Measurements from ENCODE around the gene MARK4.
"Not testable (repeated sequence)": the region's sequence is repeated elsewhere in the genome, so short reads cannot be mapped to it uniquely, and the experiment has no call there.

The MARK4 gene

DNA sequence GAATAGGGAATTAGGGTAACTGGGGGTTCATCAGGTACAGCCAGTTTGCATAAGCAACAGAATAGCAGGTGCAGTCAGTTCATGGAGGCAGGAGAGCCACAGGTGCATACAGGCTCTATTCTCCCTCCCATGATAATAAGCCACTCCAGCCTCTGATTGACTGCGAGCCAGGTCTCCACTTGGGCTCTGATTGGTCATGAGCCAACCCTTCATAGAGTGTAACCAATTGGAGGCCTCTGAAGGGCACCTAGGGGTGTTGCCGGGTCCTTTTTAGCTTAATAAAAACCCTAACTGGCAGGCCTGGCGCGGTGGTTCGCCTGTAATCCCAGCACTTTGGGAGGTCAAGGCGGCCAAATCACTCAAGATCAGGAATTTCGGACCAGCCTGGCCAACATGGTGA, 80.3 kb downstream of the MARK4 start:
- no peaks in the 10 kb centered on the region for H3K9me2 ChIP-seq (replicated peaks; ENCODE audit: insufficient read depth, low read length)
- no peak overlapping the region for H3K27ac ChIP-seq (ENCODE audit: low read depth, low read length)
- no peak overlapping the region for H2AFZ ChIP-seq (ENCODE audit: low read depth, low read length, severe bottlenecking)
- H3F3A ChIP-seq (ENCODE audit: insufficient read depth) = no peaks in the 10 kb centered on the region
- no peaks in the 10 kb centered on the region for H3K9me3 ChIP-seq (ENCODE audit: insufficient read depth, low read length)
- no peak overlapping the region for H3K9ac ChIP-seq (ENCODE audit: low read length)
- no peaks in the 10 kb centered on the region for H4K20me1 ChIP-seq (ENCODE audit: low read depth, low read length)
- no peaks in the 10 kb centered on the region for H3K36me3 ChIP-seq (ENCODE audit: low read length)
- H3K4me2 ChIP-seq (ENCODE audit: low read depth, low read length, poor library complexity, severe bottlenecking) = no peak overlapping the region
- no peaks in the 10 kb centered on the region for H3K79me2 ChIP-seq (ENCODE audit: insufficient read depth, low read length)
- no peak overlapping the region for H3K4me3 ChIP-seq (ENCODE audit: insufficient read depth, low read length, poor library complexity, severe bottlenecking)
- no peaks in the 10 kb centered on the region for H3K27me3 ChIP-seq (ENCODE audit: low read length)
- no peak for TF ChIP-seq EZH2phosphoT487 (conservative IDR thresholded peaks at IDR 0.05; ENCODE audit: low read length)
- TF ChIP-seq CTCF (IDR thresholded peaks at IDR 0.05; ENCODE audit: insufficient read depth, low read length, poor library complexity, severe bottlenecking) = no peak

- H4K20me1 ChIP-seq (ENCODE audit: low read depth, low read length) = no peaks in the 10 kb centered on the region
- H3K27ac ChIP-seq (ENCODE audit: low read depth, low read length) = no peak overlapping the region
- H3K4me2 ChIP-seq (ENCODE audit: low read depth, low read length, poor library complexity, severe bottlenecking) = no peak overlapping the region
- no peaks in the 10 kb centered on the region for H3K36me3 ChIP-seq (ENCODE audit: low read length)
- H3K79me2 ChIP-seq (ENCODE audit: insufficient read depth, low read length) = no peaks in the 10 kb centered on the region
- H3K27me3 ChIP-seq (ENCODE audit: low read length) = no peaks in the 10 kb centered on the region
- no peak for TF ChIP-seq EZH2phosphoT487 (conservative IDR thresholded peaks at IDR 0.05; ENCODE audit: low read length)
- no peak for TF ChIP-seq CTCF (IDR thresholded peaks at IDR 0.05; ENCODE audit: insufficient read depth, low read length, poor library complexity, severe bottlenecking)
- no peaks in the 10 kb centered on the region for H3K9me2 ChIP-seq (replicated peaks; ENCODE audit: insufficient read depth, low read length)
- H3F3A ChIP-seq (ENCODE audit: insufficient read depth) = no peaks in the 10 kb centered on the region
- H2AFZ ChIP-seq (ENCODE audit: low read depth, low read length, severe bottlenecking) = no peak overlapping the region
- H3K9me3 ChIP-seq (ENCODE audit: insufficient read depth, low read length) = no peaks in the 10 kb centered on the region
- H3K4me3 ChIP-seq (ENCODE audit: insufficient read depth, low read length, poor library complexity, severe bottlenecking) = no peak overlapping the region
- H3K9ac ChIP-seq (ENCODE audit: low read length) = no peak overlapping the region
Measured at GRCh38 chr19:45333609-45334303, 82.7 kb downstream of the MARK4 start.

DNA sequence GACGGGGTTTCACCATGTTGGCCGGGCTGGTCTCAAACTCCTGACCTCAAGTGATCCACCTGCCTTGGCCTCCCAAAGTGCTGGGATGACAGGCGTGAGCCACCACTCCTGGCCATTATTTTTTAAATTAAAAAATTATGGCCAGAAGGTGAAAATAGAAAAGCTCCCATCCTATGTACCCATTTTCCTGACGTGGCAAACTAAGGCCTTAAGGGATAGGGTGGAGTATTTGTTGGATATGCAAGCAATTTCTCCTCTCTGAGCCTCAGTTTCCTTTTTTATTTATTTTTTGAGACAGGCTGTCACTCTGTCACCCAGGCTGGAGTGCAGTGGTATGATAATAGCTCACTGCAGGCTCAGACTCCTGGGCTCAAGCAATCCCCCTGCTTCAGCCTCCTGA, 83.8 kb downstream of the MARK4 start:
- not testable (repeated sequence) for H3K79me2 ChIP-seq (ENCODE audit: insufficient read depth, low read length); H3K27me3 ChIP-seq (ENCODE audit: low read length); H3K4me3 ChIP-seq (ENCODE audit: insufficient read depth, low read length, poor library complexity, severe bottlenecking); H4K20me1 ChIP-seq (ENCODE audit: low read depth, low read length); H3K9ac ChIP-seq (ENCODE audit: low read length); H3F3A ChIP-seq (ENCODE audit: insufficient read depth); H3K9me3 ChIP-seq (ENCODE audit: insufficient read depth, low read length); H3K4me2 ChIP-seq (ENCODE audit: low read depth, low read length, poor library complexity, severe bottlenecking); H3K9me2 ChIP-seq (replicated peaks; ENCODE audit: insufficient read depth, low read length); H2AFZ ChIP-seq (ENCODE audit: low read depth, low read length, severe bottlenecking); H3K36me3 ChIP-seq (ENCODE audit: low read length); H3K27ac ChIP-seq (ENCODE audit: low read depth, low read length)

- no peaks in the 10 kb centered on the region for H3K27me3 ChIP-seq (ENCODE audit: low read length)
- no peaks in the 10 kb centered on the region for H3K79me2 ChIP-seq (ENCODE audit: insufficient read depth, low read length)
- TF ChIP-seq EZH2phosphoT487 (conservative IDR thresholded peaks at IDR 0.05; ENCODE audit: low read length) (no peak), CTCF (IDR thresholded peaks at IDR 0.05; ENCODE audit: insufficient read depth, low read length, poor library complexity, severe bottlenecking) (no peak)
- no peaks in the 10 kb centered on the region for H3F3A ChIP-seq (ENCODE audit: insufficient read depth)
- H4K20me1 ChIP-seq (ENCODE audit: low read depth, low read length) = no peaks in the 10 kb centered on the region
- H3K4me3 ChIP-seq (ENCODE audit: insufficient read depth, low read length, poor library complexity, severe bottlenecking) = no peak overlapping the region
- no peak overlapping the region for H3K27ac ChIP-seq (ENCODE audit: low read depth, low read length)
- no peak overlapping the region for H3K9ac ChIP-seq (ENCODE audit: low read length)
- no peak overlapping the region for H3K4me2 ChIP-seq (ENCODE audit: low read depth, low read length, poor library complexity, severe bottlenecking)
- no peaks in the 10 kb centered on the region for H3K36me3 ChIP-seq (ENCODE audit: low read length)
- no peaks in the 10 kb centered on the region for H3K9me2 ChIP-seq (replicated peaks; ENCODE audit: insufficient read depth, low read length)
- no peaks in the 10 kb centered on the region for H3K9me3 ChIP-seq (ENCODE audit: insufficient read depth, low read length)
- H2AFZ ChIP-seq (ENCODE audit: low read depth, low read length, severe bottlenecking) = no peak overlapping the region
Measured at GRCh38 chr19:45336696-45337251, 85.7 kb downstream of the MARK4 start.

All from SU-DHL-6 (cell line).